ENCODE data around the gene CCDC7. TPM values are rescaled to one million over a fixed set of nuclear protein-coding genes. Genes with fewer than 3 reads are reported as not detected.
"Not testable (repeated sequence)": the region's sequence is repeated elsewhere in the genome, so short reads cannot be mapped to it uniquely, and the experiment has no call there.

CCDC7 gene
- total RNA-seq, 1 experiment from 2014 or later: 1.2 TPM

DNA sequence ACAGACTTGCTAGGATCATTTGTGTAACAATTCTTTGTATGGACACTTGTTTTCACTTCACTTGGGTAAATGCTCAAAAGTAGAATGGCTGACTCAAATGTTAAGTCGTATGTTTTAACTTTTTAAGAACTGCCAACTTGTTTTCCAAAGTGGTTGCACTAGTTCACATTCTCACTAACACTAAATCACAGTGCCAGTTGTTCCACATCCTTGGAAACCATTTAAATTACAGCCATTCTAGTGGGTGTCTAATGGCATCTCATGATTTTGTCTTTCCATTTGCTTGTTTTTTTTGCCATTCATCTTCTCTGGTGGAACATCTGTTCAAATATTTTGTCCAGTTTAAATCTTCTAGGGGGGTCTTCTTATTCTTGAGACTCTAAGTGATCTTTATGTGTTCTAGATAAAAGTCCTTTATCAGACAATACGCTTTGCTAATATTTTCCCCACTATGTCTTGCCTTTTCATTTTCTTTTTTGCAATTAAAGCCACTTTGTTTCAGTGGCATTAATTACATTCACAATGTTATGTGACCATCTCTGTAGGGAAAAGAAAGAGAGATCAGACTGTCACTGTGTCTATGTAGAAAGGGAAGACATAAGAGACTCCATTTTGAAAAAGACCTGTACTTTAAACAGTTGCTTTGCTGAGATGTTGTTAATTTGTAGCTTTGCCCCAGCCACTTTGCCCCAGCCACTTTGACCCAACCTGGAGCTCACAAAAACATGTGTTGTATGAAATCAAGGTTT is 448.1 kb downstream of the CCDC7 start:
- Histone ChIP-seq H3K36me3 (ENCODE audit: control insufficient read depth, insufficient read depth, low read length) (peaks cover 3% of the 10 kb centered on the region), H3K27me3 (replicated peaks; ENCODE audit: control insufficient read depth, insufficient read depth, low read length) (no peaks in the 10 kb centered on the region), H3K9me3 (no peaks in the 10 kb centered on the region), H3K4me1 (no peaks in the 10 kb centered on the region), H3K4me3 (ENCODE audit: low read depth, low read length) (no peak overlapping the region)
- H3K9me3 Mint-ChIP-seq (ENCODE audit: unreplicated experiment): no peaks in the 10 kb centered on the region
- H3K4me3 Mint-ChIP-seq (ENCODE audit: unreplicated experiment): no peak overlapping the region
- peaks cover 47% of the 10 kb centered on the region for H3K36me3 Mint-ChIP-seq (ENCODE audit: insufficient read depth, unreplicated experiment)
- intact Hi-C loops (cut with micrococcal nuclease; ENCODE audit: unreplicated experiment): loop anchor here (5.0 kb wide), 1 partner anchor 113 kb away; no protein-coding TSS in a partner anchor
- TF ChIP-seq, protein P1, sequence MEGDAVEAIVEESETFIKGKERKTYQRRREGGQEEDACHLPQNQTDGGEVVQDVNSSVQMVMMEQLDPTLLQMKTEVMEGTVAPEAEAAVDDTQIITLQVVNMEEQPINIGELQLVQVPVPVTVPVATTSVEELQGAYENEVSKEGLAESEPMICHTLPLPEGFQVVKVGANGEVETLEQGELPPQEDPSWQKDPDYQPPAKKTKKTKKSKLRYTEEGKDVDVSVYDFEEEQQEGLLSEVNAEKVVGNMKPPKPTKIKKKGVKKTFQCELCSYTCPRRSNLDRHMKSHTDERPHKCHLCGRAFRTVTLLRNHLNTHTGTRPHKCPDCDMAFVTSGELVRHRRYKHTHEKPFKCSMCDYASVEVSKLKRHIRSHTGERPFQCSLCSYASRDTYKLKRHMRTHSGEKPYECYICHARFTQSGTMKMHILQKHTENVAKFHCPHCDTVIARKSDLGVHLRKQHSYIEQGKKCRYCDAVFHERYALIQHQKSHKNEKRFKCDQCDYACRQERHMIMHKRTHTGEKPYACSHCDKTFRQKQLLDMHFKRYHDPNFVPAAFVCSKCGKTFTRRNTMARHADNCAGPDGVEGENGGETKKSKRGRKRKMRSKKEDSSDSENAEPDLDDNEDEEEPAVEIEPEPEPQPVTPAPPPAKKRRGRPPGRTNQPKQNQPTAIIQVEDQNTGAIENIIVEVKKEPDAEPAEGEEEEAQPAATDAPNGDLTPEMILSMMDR (IDR thresholded peaks at IDR 0.05; ENCODE audit: insufficient read depth in 1 of 2, low read depth in 1 of 2, low read length in 1 of 2, severe bottlenecking in 1 of 2, unreplicated experiment in 1 of 2): no peak
- ChIA-PET CTCF (no interaction called here), POLR2A (no interaction called here)
- H3K4me1 Mint-ChIP-seq (ENCODE audit: low read depth, unreplicated experiment): no peaks in the 10 kb centered on the region
- H3K27ac Mint-ChIP-seq (ENCODE audit: unreplicated experiment): no peak overlapping the region
- DNase-seq: no peak
- BruUV-seq (replicated peaks): no TSS peak
- H3K27me3 Mint-ChIP-seq (ENCODE audit: insufficient read depth, unreplicated experiment): no peaks in the 10 kb centered on the region

DNA sequence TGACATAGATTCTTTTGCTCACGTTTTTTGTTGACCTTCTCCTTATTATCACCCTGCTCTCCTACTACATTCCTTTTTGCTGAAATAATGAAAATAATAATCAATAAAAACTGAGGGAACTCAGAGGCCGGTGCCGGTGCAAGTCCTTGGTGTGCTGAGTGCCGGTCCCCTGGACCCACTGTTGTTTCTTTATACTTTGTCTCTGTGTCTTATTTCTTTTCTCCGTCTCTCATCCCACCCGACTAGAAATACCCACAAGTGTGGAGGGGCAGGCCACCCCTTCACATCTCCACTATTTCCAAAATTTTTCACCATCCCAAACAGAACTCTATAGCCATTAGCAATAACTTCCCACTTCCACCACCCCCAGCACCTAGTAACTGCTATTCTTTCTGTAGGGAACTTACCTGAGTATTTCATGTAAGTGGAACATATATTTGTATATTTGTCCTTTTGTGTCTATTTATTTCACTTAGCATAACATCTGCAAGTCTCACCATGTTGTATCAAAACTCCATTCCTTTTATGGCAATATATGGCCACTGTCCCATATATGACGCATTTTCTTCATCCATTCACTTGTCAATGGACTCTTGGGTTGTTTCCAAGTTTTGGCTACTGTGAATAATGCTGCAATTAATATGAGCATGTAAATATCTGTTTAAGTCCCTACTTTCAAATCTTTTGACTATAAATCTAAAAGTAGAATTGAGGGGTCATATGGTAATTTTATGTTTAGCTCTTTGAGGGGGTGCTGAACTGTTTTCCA is 449.4 kb downstream of the CCDC7 start:
- H3K27me3 Mint-ChIP-seq (ENCODE audit: insufficient read depth, unreplicated experiment); CTCF ChIA-PET; DNase-seq; H3K9me3 ChIP-seq; BruUV-seq (replicated peaks); H3K4me3 Mint-ChIP-seq (ENCODE audit: unreplicated experiment); H3K9me3 Mint-ChIP-seq (ENCODE audit: unreplicated experiment); H3K27me3 ChIP-seq (replicated peaks; ENCODE audit: control insufficient read depth, insufficient read depth, low read length); H3K27ac Mint-ChIP-seq (ENCODE audit: unreplicated experiment); intact Hi-C loops (cut with micrococcal nuclease; ENCODE audit: unreplicated experiment); H3K4me1 ChIP-seq; H3K36me3 ChIP-seq (ENCODE audit: control insufficient read depth, insufficient read depth, low read length); H3K4me1 Mint-ChIP-seq (ENCODE audit: low read depth, unreplicated experiment); H3K4me3 ChIP-seq (ENCODE audit: low read depth, low read length); POLR2A ChIA-PET: not testable (repeated sequence)
- peaks cover 57% of the 10 kb centered on the region for H3K36me3 Mint-ChIP-seq (ENCODE audit: insufficient read depth, unreplicated experiment)

- no peak overlapping the region for H3K27ac Mint-ChIP-seq (ENCODE audit: unreplicated experiment)
- H3K4me1 Mint-ChIP-seq (ENCODE audit: low read depth, unreplicated experiment): no peaks in the 10 kb centered on the region
- no peak overlapping the region for H3K4me3 Mint-ChIP-seq (ENCODE audit: unreplicated experiment)
- CTCF ChIA-PET: no interaction called here
- TF ChIP-seq, protein P1 (IDR thresholded peaks at IDR 0.05; ENCODE audit: insufficient read depth in 1 of 2, low read depth in 1 of 2, low read length in 1 of 2, severe bottlenecking in 1 of 2, unreplicated experiment in 1 of 2): no peak
- Histone ChIP-seq H3K4me3 (ENCODE audit: low read depth, low read length) (no peak overlapping the region), H3K36me3 (ENCODE audit: control insufficient read depth, insufficient read depth, low read length) (peaks cover 5% of the 10 kb centered on the region), H3K4me1 (0 out of 2 replicates have a peak, but pooled peaks cover 3% of the 10 kb centered on the region), H3K9me3 (no peaks in the 10 kb centered on the region), H3K27me3 (replicated peaks; ENCODE audit: control insufficient read depth, insufficient read depth, low read length) (no peaks in the 10 kb centered on the region)
- H3K27me3 Mint-ChIP-seq (ENCODE audit: insufficient read depth, unreplicated experiment): no peaks in the 10 kb centered on the region
- intact Hi-C loops (cut with micrococcal nuclease; ENCODE audit: unreplicated experiment): no loop called here
- POLR2A ChIA-PET: no interaction called here
- H3K36me3 Mint-ChIP-seq (ENCODE audit: insufficient read depth, unreplicated experiment): peaks cover 78% of the 10 kb centered on the region
- BruUV-seq (replicated peaks): no TSS peak
- no peak for DNase-seq
- H3K9me3 Mint-ChIP-seq (ENCODE audit: unreplicated experiment): no peaks in the 10 kb centered on the region
Measured at GRCh38 chr10:32901815-32902214, 455.9 kb downstream of the CCDC7 start.
